ENCODE results near the gene GGNBP2.

Gene GGNBP2

GRCh38 chr17:36532435-36532975 is 12.2 kb upstream of the GGNBP2 start:
- no peak for TF ChIP-seq CTCF (IDR thresholded peaks at IDR 0.05; ENCODE audit: poor library complexity, severe bottlenecking)
- no peak for DNase-seq (ENCODE audit: low spot score)
- peaks cover 66% of the 10 kb centered on the region for H3K36me3 ChIP-seq (ENCODE audit: low read depth)
- H3K27me3 ChIP-seq (ENCODE audit: insufficient read depth, poor library complexity, severe bottlenecking) = no peaks in the 10 kb centered on the region
- no peak for ATAC-seq (ENCODE audit: low read depth)
- no peak overlapping the region for H3K4me3 ChIP-seq (ENCODE audit: severe bottlenecking)
- no peaks in the 10 kb centered on the region for H3K9me3 ChIP-seq (ENCODE audit: severe bottlenecking)
- peak overlapping the region; percentile 90 for H3K27ac ChIP-seq (ENCODE audit: poor library complexity, severe bottlenecking)
- H3K4me1 ChIP-seq (ENCODE audit: insufficient read depth, poor library complexity, severe bottlenecking) = peaks cover 5% of the 10 kb centered on the region

- peaks cover 4% of the 10 kb centered on the region for H3K4me1 ChIP-seq (ENCODE audit: insufficient read depth, poor library complexity, severe bottlenecking)
- H3K27ac ChIP-seq (ENCODE audit: poor library complexity, severe bottlenecking) = peak overlapping the region; percentile 90
- H3K36me3 ChIP-seq (ENCODE audit: low read depth) = peaks cover 68% of the 10 kb centered on the region
- DNase-seq (ENCODE audit: low spot score) = peak; percentile 84
- peak; percentile 64 for ATAC-seq (ENCODE audit: low read depth)
- no peaks in the 10 kb centered on the region for H3K9me3 ChIP-seq (ENCODE audit: severe bottlenecking)
- peak overlapping the region; percentile 70 for H3K4me3 ChIP-seq (ENCODE audit: severe bottlenecking)
- TF ChIP-seq CTCF (IDR thresholded peaks at IDR 0.05; ENCODE audit: poor library complexity, severe bottlenecking) = peak; percentile 86
- no peaks in the 10 kb centered on the region for H3K27me3 ChIP-seq (ENCODE audit: insufficient read depth, poor library complexity, severe bottlenecking)
These were observed 10.5 kb upstream of the GGNBP2 start for GRCh38 chr17:36533935-36534839.

GRCh38 chr17:36534840-36535668 is 9.7 kb upstream of the GGNBP2 start, which contains the start of the genes MYO19 and PIGW:
MYO19 (minus strand) TSS chr17:36534868; CDS start chr17:36532538, 2,330 bp downstream.
PIGW (plus strand) TSS chr17:36534987; CDS start chr17:36537102, 2,115 bp downstream.
- H3K36me3 ChIP-seq (ENCODE audit: low read depth) = peaks cover 60% of the 10 kb centered on the region
- DNase-seq (ENCODE audit: low spot score) = peak; percentile 94
- no peaks in the 10 kb centered on the region for H3K9me3 ChIP-seq (ENCODE audit: severe bottlenecking)
- peak within 1 kb of the TSS; percentile 90 for H3K27ac ChIP-seq (ENCODE audit: poor library complexity, severe bottlenecking)
- peak; percentile 6 for TF ChIP-seq CTCF (IDR thresholded peaks at IDR 0.05; ENCODE audit: poor library complexity, severe bottlenecking)
- peak within 1 kb of the TSS; percentile 70 for H3K4me3 ChIP-seq (ENCODE audit: severe bottlenecking)
- H3K27me3 ChIP-seq (ENCODE audit: insufficient read depth, poor library complexity, severe bottlenecking) = no peaks in the 10 kb centered on the region
- ATAC-seq (ENCODE audit: low read depth) = peak; percentile 82
- H3K4me1 ChIP-seq (ENCODE audit: insufficient read depth, poor library complexity, severe bottlenecking) = no peaks in the 10 kb centered on the region

GRCh38 chr17:36535669-36536081 is 9.0 kb upstream of the GGNBP2 start:
- Histone ChIP-seq H3K4me1 (ENCODE audit: insufficient read depth, poor library complexity, severe bottlenecking) (no peaks in the 10 kb centered on the region), H3K27ac (ENCODE audit: poor library complexity, severe bottlenecking) (peak overlapping the region; percentile 90), H3K27me3 (ENCODE audit: insufficient read depth, poor library complexity, severe bottlenecking) (no peaks in the 10 kb centered on the region), H3K36me3 (ENCODE audit: low read depth) (peaks cover 57% of the 10 kb centered on the region), H3K9me3 (ENCODE audit: severe bottlenecking) (no peaks in the 10 kb centered on the region), H3K4me3 (ENCODE audit: severe bottlenecking) (peak overlapping the region; percentile 70)
- no peak for DNase-seq (ENCODE audit: low spot score)
- TF ChIP-seq CTCF (IDR thresholded peaks at IDR 0.05; ENCODE audit: poor library complexity, severe bottlenecking) = no peak
- no peak; the same call in 2 of the 3 replicates for ATAC-seq (ENCODE audit: low read depth)
